Pulmonary artery endothelial cell (primary cell): Measurements from ENCODE around the gene MYEF2. TPM values are rescaled to one million over a fixed set of nuclear protein-coding genes. Genes with fewer than 3 reads are reported as not detected.

ENCODE experiments used
- DNase-seq: peaks from one replicate; pipeline ENCODE4 v3.0.0-alpha.2; 2011; ENCODE audit warnings: low read depth, low spot score
- total RNA-seq: library from RNA; depleted of rRNA; stranded (reverse); fragments of >200 nt; gene quantifications from 2 replicates; pipeline ENCODE4 v1.2.3, GENCODE V29; 2014

MYEF2 gene
- total RNA-seq, 1 donor from 2014 or later = 31.3 TPM

GRCh38 chr15:48087844-48088243 lies 90.3 kb downstream of the MYEF2 start:
- no peak for DNase-seq

GRCh38 chr15:48086576-48086975 lies 91.5 kb downstream of the MYEF2 start:
- DNase-seq = no peak

GRCh38 chr15:48086133-48086532 lies 92.0 kb downstream of the MYEF2 start:
- no peak for DNase-seq

- no peak for DNase-seq
Measured at GRCh38 chr15:48085591-48085930, 92.5 kb downstream of the MYEF2 start.

- DNase-seq = no peak
Measured at GRCh38 chr15:48084759-48085590, 93.1 kb downstream of the MYEF2 start.

Other genes starting within 250 kb of the MYEF2 start
- gene SLC24A5, start 57.3 kb downstream of the MYEF2 start, total RNA-seq = not detected in 2 replicates
- gene CTXN2, start 13.4 kb upstream of the MYEF2 start, total RNA-seq = under 0.01 TPM in 1 of 2 replicates, not detected in the other
- not detected in 2 replicates for gene SLC12A1, start 28.0 kb upstream of the MYEF2 start, total RNA-seq
- 57.0 and 72.8 TPM in 2 replicates for gene DUT, start 153.1 kb upstream of the MYEF2 start, total RNA-seq